HEK293 (cell line): ENCODE measurements around the gene DGKD.

Source experiments
- CTCF ChIA-PET: fragments of 350-600 bp; formaldehyde crosslinking; extraction: SDS; loops from one replicate; lab custom pipeline; 2021; ENCODE audit warnings: antibody characterized with exemption; lab: Yijun Ruan, JAX
- POLR2A ChIA-PET: fragments of 300-600 bp; formaldehyde crosslinking; extraction: SDS; loops from one replicate; lab custom pipeline; 2020; ENCODE audit warnings: antibody characterized with exemption, inconsistent platforms; lab: Yijun Ruan, JAX
- H3K27ac ChIP-seq: fragments of 200-500 bp; sonication (Bioruptor generic); 2 replicates; pipeline ENCODE4 v1.5.1; 2014; ENCODE audit warnings: low read depth, low read length, control low read depth, inconsistent platforms; ENCODE audit errors: extremely low read depth
- H3K36me3 ChIP-seq, 2 experiments: fragments of 200-500 bp in 1 of 2; sonication (Bioruptor generic) in 1 of 2; 1 replicate in 1 of 2; 2 replicates in 1 of 2; pipeline ENCODE4 v1.5.1; 2014 to 2017; ENCODE audit warnings: inconsistent platforms in 2 of 2, low read length in 2 of 2; ENCODE audit not compliant: control insufficient read depth in 2 of 2, insufficient read depth in 1 of 2
- H3K4me1 ChIP-seq: fragments of 200-500 bp; sonication (Bioruptor generic); 2 replicates; pipeline ENCODE4 v1.5.1; 2014; ENCODE audit warnings: mild to moderate bottlenecking, low read length, inconsistent platforms; ENCODE audit not compliant: control insufficient read depth, insufficient read depth
- H3K4me3 ChIP-seq: 2 replicates; pipeline ENCODE4 v1.5.1; 2011; ENCODE audit warnings: low read depth, mild to moderate bottlenecking, control low read depth, low read length, moderate library complexity
- H3K9me3 ChIP-seq: fragments of 200-500 bp; sonication (Bioruptor generic); 2 replicates; pipeline ENCODE4 v1.5.1; 2014; ENCODE audit warnings: low read depth, low read length, inconsistent platforms; ENCODE audit not compliant: control insufficient read depth, insufficient read depth
- BCL11B ChIP-seq: fragments of 450-650 bp; formaldehyde crosslinking; IDR thresholded peaks from 2 replicates; pipeline ENCODE4 v1.5.1; 2016; ENCODE audit warnings: low read depth, missing biosample characterization, missing genetic modification characterization
- GLIS2 ChIP-seq: fragments of 450-650 bp; formaldehyde crosslinking; IDR thresholded peaks from 2 replicates; pipeline ENCODE4 v1.5.1; 2016; ENCODE audit warnings: missing biosample characterization, missing genetic modification characterization
- OSR2 ChIP-seq: fragments of 450-650 bp; formaldehyde crosslinking; IDR thresholded peaks from 2 replicates; pipeline ENCODE4 v1.5.1; 2016; ENCODE audit warnings: missing biosample characterization, missing genetic modification characterization
- SCRT1 ChIP-seq: fragments of 450-650 bp; formaldehyde crosslinking; IDR thresholded peaks from 2 replicates; pipeline ENCODE4 v1.5.1; 2016; ENCODE audit warnings: missing biosample characterization, missing genetic modification characterization, borderline replicate concordance
- ZBTB6 ChIP-seq: fragments of 450-650 bp; formaldehyde crosslinking; IDR thresholded peaks from 2 replicates; pipeline ENCODE4 v1.5.1; 2017; ENCODE audit warnings: missing biosample characterization, missing genetic modification characterization
- ZNF148 ChIP-seq: fragments of 450-650 bp; formaldehyde crosslinking; IDR thresholded peaks from 2 replicates; pipeline ENCODE4 v1.5.0; 2017; ENCODE audit warnings: missing biosample characterization, missing genetic modification characterization, borderline replicate concordance
- ZNF169 ChIP-seq: fragments of 450-650 bp; formaldehyde crosslinking; IDR thresholded peaks from 2 replicates; pipeline ENCODE4 v1.5.1; 2016; ENCODE audit warnings: missing biosample characterization, missing genetic modification characterization
- ZNF248 ChIP-seq: fragments of 450-650 bp; formaldehyde crosslinking; IDR thresholded peaks from 2 replicates; pipeline ENCODE4 v1.5.1; 2017; ENCODE audit warnings: missing biosample characterization, missing genetic modification characterization
- ZNF311 ChIP-seq: fragments of 450-650 bp; formaldehyde crosslinking; IDR thresholded peaks from 2 replicates; pipeline ENCODE4 v1.5.1; 2017; ENCODE audit warnings: missing biosample characterization, missing genetic modification characterization, borderline replicate concordance
- ZNF341 ChIP-seq: fragments of 450-650 bp; formaldehyde crosslinking; IDR thresholded peaks from 2 replicates; pipeline ENCODE4; 2016; ENCODE audit warnings: low read depth, missing biosample characterization, missing genetic modification characterization
- ZNF391 ChIP-seq: fragments of 450-650 bp; formaldehyde crosslinking; IDR thresholded peaks from 2 replicates; pipeline ENCODE4 v1.5.1; 2016; ENCODE audit warnings: low read depth, missing biosample characterization, missing genetic modification characterization, borderline replicate concordance
- ZNF398 ChIP-seq: fragments of 450-650 bp; formaldehyde crosslinking; IDR thresholded peaks from 2 replicates; pipeline ENCODE4 v1.5.1; 2017; ENCODE audit warnings: missing biosample characterization, missing genetic modification characterization
- ZNF48 ChIP-seq: fragments of 450-650 bp; formaldehyde crosslinking; IDR thresholded peaks from 2 replicates; pipeline ENCODE4 v1.5.1; 2016; ENCODE audit warnings: missing biosample characterization, missing genetic modification characterization
- ZNF501 ChIP-seq: fragments of 450-650 bp; formaldehyde crosslinking; IDR thresholded peaks from 2 replicates; pipeline ENCODE4 v1.5.1; 2016; ENCODE audit warnings: missing biosample characterization, missing genetic modification characterization
- ZNF518A ChIP-seq: fragments of 450-650 bp; formaldehyde crosslinking; conservative IDR thresholded peaks from 2 replicates; pipeline ENCODE4 v1.5.1; 2016; ENCODE audit warnings: low read depth, missing biosample characterization, missing genetic modification characterization
- ZNF529 ChIP-seq: fragments of 450-650 bp; formaldehyde crosslinking; IDR thresholded peaks from 2 replicates; pipeline ENCODE4 v1.5.1; 2017; ENCODE audit warnings: missing genetic modification characterization, missing biosample characterization; ENCODE audit not compliant: insufficient replicate concordance
- ZNF544 ChIP-seq: fragments of 450-650 bp; formaldehyde crosslinking; IDR thresholded peaks from 2 replicates; pipeline ENCODE4 v1.5.0; 2017; ENCODE audit warnings: missing biosample characterization, missing genetic modification characterization
- ZNF791 ChIP-seq: fragments of 450-650 bp; formaldehyde crosslinking; IDR thresholded peaks from 2 replicates; pipeline ENCODE4 v1.5.1; 2016; ENCODE audit warnings: missing biosample characterization, missing genetic modification characterization
- ZNF830 ChIP-seq: fragments of 450-650 bp; IDR thresholded peaks from 2 replicates; pipeline ENCODE4 v1.5.0; 2018; ENCODE audit warnings: missing biosample characterization, missing genetic modification characterization, low read depth, mild to moderate bottlenecking, moderate library complexity
- ZXDB ChIP-seq: fragments of 450-650 bp; formaldehyde crosslinking; IDR thresholded peaks from 2 replicates; pipeline ENCODE4 v1.5.1; 2016; ENCODE audit warnings: missing biosample characterization, missing genetic modification characterization

Gene DGKD

GRCh38 chr2:233445152-233445830 lies 91.0 kb downstream of the DGKD start (continued):
- TF ChIP-seq ZNF398 (tag by site-specific recombination) (no peak), ZNF791 (tag by site-specific recombination) (no peak)

- Histone ChIP-seq H3K4me1 (no peaks in the 10 kb centered on the region), H3K4me3 (no peak overlapping the region), H3K36me3 (peaks cover 0 to 75% of the 10 kb centered on the region in 2 experiments; a peak in 2 of 3 replicates), H3K9me3 (no peaks in the 10 kb centered on the region), H3K27ac (no peak overlapping the region)
- CTCF ChIA-PET = interaction anchor here (1.2 kb wide), 1 partner anchor 470 kb away, joined by 3 read pairs; no protein-coding TSS in a partner anchor
- TF ChIP-seq ZNF311 (no peak), ZNF248 (no peak)
- POLR2A ChIA-PET = no interaction called here
Observed at GRCh38 chr2:233446121-233446520, 91.8 kb downstream of the DGKD start.

GRCh38 chr2:233446606-233447305 lies 92.5 kb downstream of the DGKD start:
- POLR2A ChIA-PET = no interaction called here
- no peaks in the 10 kb centered on the region for H3K9me3 ChIP-seq
- no peaks in the 10 kb centered on the region for H3K4me1 ChIP-seq
- CTCF ChIA-PET = interaction anchor here (0.6 to 0.9 kb wide), 2 partner anchors 418 to 594 kb away, joined by 3 read pairs; no protein-coding TSS in a partner anchor
- TF ChIP-seq ZNF518A (tag by site-specific recombination) (no peak), ZXDB (tag by site-specific recombination) (no peak), SCRT1 (tag by site-specific recombination) (no peak), OSR2 (tag by site-specific recombination) (no peak), ZNF501 (tag by site-specific recombination) (no peak), ZBTB6 (no peak), ZNF391 (tag by site-specific recombination) (no peak), ZNF529 (tag by site-specific recombination) (no peak), GLIS2 (tag by site-specific recombination) (no peak), ZNF148 (tag by site-specific recombination) (no peak), ZNF341 (tag by site-specific recombination) (no peak), ZNF544 (tag by site-specific recombination) (no peak), BCL11B (tag by site-specific recombination) (no peak), ZNF169 (tag by site-specific recombination) (no peak), ZNF48 (tag by site-specific recombination) (no peak), ZNF830 (tag by site-specific recombination) (no peak)
- H3K36me3 ChIP-seq = peaks cover 0 to 76% of the 10 kb centered on the region in 2 experiments; a peak in 2 of 3 replicates
- no peak overlapping the region for H3K27ac ChIP-seq
- H3K4me3 ChIP-seq = no peak overlapping the region
